GM12872 (cell line): ENCODE results near the gene CAPN14.

ENCODE experiments used
- CTCF ChIP-seq: IDR thresholded peaks from 3 replicates; pipeline ENCODE4 v1.5.1; 2011; ENCODE audit warnings: low read depth, mild to moderate bottlenecking, low read length, moderate library complexity; ENCODE audit not compliant: insufficient read depth

Gene CAPN14

GRCh38 chr2:31235504-31235902 is 18.2 kb upstream of the CAPN14 start:
- TF ChIP-seq CTCF = no peak

GRCh38 chr2:31234683-31235503 is 17.6 kb upstream of the CAPN14 start:
- TF ChIP-seq CTCF = no peak

- peak; percentile 11; the same call in 1 of the 3 replicates for TF ChIP-seq CTCF
These were observed 16.7 kb upstream of the CAPN14 start, which contains the start of gene EHD3 for GRCh38 chr2:31233741-31234682. Gene EHD3 (plus strand): TSS chr2:31234152. CDS start chr2:31234622, 470 bp downstream.

DNA sequence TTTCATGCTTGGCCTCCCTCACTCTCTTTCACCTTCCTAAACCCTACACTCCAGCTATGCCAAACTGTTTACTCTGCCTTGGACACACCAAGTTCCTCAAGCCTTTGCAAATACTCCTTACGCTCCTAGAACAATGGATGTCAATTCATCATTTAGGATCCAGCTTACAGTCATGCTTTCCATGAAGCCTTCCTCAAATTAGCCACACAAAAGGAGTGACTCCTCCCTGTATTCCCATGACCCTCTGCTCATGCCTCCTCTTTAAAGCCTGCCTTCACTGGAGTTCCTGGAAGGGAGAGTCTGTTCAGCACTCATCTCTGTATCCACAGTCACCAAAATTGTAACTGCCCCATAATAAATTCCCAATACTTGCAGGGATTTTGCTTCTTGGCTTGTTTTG is 15.9 kb upstream of the CAPN14 start:
- no peak for TF ChIP-seq CTCF

- no peak for TF ChIP-seq CTCF
These were observed 15.3 kb upstream of the CAPN14 start for GRCh38 chr2:31232586-31232985.

GRCh38 chr2:31231571-31232302 is 14.4 kb upstream of the CAPN14 start:
- TF ChIP-seq CTCF = no peak
